Measurements from ENCODE around the gene SLC35B3.
"Not testable (repeated sequence)": the region's sequence is repeated elsewhere in the genome, so short reads cannot be mapped to it uniquely, and the experiment has no call there.

The SLC35B3 gene

GRCh38 chr6:8435093-8435844 lies at the start of gene SLC35B3:
SLC35B3 (minus strand) TSS chr6:8435545.
- peak; percentile 96 for DNase-seq

DNA sequence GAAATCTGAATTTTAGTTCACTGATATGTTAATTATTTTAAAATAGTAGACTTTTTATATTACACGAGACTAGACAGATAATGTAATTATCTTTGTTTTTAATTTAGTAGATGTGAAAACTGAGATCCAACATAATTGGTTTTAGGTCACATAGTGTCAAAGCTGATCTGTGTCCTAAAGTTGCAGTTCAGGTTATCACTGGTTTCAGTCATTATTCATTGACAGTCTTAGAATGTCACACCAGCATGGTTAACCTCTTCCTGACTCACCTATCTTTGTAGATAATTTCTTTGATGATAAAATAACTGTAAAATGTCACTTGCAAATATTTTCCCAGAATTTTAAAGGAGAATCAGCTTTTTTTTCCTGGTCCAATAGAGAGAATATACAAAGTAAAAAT lies 48.3 kb upstream of the SLC35B3 start:
- DNase-seq, result no peak

GRCh38 chr6:8481727-8482126 lies 46.4 kb upstream of the SLC35B3 start:
- DNase-seq, result no peak

DNA sequence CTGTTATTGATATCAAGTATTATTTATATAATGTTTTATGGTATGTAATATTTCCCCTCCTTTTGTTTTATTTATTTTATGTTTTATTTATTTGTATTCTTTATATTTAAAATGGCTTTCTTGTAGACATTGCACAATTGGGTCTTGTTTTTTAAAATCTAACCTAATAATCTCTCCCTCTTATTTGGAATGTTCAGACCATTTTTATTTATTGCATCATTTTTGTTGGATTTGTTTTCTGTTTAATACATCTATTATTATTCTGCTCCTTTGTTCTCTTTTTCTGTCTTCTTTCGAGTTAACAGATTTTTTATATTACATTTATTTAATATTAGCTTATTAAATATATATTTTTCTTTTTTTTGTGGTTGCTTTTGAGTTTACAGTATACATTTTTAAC lies 43.1 kb upstream of the SLC35B3 start:
- DNase-seq, result no peak

- no peak for DNase-seq
Measured at GRCh38 chr6:8476656-8477055, 41.3 kb upstream of the SLC35B3 start.

- no peak for DNase-seq
Measured at GRCh38 chr6:8468552-8469356, 33.4 kb upstream of the SLC35B3 start.

GRCh38 chr6:8462694-8463093 lies 27.3 kb upstream of the SLC35B3 start:
- DNase-seq, result no peak

- no peak for DNase-seq
Measured at GRCh38 chr6:8462169-8462568, 26.8 kb upstream of the SLC35B3 start.

GRCh38 chr6:8446391-8446790 lies 11.0 kb upstream of the SLC35B3 start:
- no peak for DNase-seq

DNA sequence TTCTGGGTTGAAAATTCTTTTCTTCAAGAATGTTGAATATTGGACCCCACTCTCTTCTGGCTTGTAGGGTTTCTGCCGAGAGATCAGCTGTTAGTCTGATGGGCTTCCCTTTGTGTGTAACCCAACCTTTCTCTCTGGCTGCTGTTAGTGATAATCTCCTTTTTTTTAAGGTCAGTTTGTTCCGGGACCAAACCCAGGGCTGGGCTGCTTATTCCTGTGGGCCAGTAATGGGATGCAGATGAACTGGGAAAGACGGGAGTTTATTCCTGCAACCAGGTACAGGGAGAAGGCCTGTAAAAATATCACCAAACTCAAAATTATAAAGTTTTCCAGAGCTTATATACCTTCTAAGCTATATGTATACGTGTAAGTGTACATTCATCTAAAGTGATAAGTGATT lies 10.6 kb upstream of the SLC35B3 start:
- not testable (repeated sequence) for DNase-seq

- DNase-seq, result no peak
Measured at GRCh38 chr6:8442150-8442549, 6.8 kb upstream of the SLC35B3 start.

- DNase-seq, result no peak
Measured at GRCh38 chr6:8441452-8441851, 6.1 kb upstream of the SLC35B3 start.

DNA sequence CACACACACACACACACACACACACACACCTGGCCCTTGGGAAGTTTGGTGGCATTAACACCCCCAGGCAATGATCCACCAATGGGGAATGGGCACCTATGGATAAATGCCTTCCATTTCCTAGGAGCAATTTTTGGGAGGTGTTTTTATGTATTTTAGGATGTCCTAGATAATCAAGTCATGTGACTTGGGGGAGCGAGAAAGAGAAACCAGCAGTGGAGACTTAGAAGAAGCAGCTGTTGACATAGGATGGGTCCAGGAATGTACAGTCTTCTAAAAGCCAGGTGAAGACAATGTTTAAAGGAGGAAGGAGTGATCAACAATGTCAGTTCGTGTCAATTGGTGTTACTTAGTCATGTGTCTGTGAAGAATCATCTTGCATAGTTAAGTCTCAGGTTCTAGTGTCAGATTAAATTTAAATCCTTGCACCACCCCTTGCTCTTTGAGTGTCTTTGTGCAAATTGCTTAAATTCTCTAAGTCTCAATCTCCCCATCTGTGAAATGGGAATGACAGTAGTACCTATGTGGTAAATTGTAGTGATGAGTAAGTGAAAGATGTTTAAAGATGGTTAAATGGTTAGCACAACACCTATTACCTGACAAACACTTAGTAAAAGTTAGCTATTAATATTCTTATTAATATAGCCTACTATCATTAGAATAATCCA lies 4.4 kb upstream of the SLC35B3 start:
- DNase-seq, result no peak

DNA sequence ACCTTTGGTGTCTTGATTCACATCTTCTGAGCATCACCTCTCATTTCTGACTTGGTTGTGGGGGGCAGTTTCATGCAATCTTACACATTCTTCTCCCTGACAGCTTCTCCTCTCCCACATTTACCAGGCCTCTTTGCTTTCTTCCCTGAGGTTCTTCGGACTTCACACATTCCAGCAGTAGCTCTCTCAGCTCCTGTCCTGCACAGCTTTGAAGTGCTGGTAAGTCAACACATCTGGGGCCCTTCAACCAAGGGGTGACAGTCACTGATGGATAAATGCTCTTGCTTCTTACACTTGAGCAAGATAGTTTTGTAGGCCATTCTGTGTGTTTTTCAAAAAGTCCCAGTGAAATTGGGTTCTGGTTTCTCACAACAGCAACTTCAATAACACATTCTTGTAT lies 2.5 kb upstream of the SLC35B3 start:
- DNase-seq, result no peak

DNA sequence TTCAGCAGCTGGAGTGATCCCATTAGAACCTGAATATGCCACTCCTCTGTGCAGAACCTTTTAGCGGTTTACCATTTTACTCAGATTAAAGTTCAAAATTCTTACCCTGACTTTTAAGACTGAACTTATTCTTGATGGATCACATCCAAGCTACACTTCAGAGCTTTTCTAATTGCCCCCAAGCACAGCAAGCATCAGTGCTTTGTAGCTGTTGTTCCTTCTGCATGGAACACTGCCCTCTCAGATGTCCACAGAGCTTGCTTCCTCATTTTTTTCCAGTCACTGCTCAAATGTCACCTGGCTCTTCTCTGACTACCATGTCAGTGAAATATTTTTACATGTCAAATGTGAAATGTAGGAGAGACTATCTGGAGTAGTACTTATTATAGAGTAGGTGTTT lies 1.6 kb upstream of the SLC35B3 start:
- no peak for DNase-seq

- DNase-seq, result no peak
Measured at GRCh38 chr6:8435845-8436168, 462 bp upstream of the SLC35B3 start.

DNA sequence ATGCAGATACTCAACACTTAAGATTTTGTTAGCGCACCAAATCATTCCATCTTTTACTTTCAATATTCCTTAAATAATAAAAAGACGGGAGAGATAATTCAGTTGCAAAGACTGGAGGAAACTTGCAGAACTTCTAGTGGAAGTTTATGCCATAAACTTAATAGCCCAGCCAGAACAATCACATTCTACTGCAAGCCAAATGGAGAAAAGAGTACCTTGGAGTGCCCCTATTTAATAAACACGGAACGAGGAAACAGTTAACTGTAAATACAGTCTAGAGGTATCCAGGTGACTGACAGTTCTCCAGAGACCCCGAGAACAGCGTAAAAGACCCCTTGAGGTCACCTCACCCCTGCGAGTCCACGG lies 635 bp downstream of the SLC35B3 start:
- DNase-seq, result no peak

DNA sequence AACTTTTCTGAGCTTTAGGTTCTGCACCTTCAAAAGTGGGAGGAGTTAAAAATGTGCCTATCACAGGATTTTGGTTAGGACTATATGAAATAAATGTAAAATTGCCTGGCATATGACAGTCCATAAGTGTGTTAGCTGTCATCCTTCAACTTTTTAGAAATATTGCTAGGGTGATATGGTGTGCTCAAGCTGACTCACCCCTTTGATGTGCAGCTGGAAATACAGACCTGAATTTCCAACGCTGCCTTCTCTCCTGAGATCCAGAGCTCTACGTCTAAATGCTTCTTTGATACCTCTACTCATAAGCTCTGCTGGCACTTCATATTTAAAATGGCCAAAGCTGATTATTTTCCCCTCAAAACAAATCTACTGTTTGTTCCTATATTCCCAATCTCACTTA lies 2.7 kb downstream of the SLC35B3 start:
- DNase-seq, result no peak

DNA sequence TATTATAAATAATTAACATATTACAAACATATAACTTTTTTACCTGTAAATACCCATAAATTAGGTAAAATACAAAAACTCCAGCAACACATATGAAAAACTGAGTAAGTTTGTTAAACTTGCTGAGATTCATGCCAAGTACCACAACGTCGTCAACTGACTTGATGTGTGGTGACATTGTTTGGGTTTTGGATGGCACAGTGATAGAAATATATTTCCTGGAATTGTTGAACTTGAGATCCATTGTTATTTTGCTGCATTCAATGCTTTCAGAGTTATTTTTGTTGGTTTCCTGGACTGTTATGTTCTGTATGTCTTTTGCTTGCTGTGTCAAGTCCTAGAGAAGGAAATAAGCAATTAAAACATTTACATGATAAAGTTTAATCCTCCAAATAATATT lies 5.5 kb downstream of the SLC35B3 start:
- no peak for DNase-seq

- not testable (repeated sequence) for DNase-seq
Measured at GRCh38 chr6:8426544-8426943, 8.8 kb downstream of the SLC35B3 start.

GRCh38 chr6:8420031-8420588 lies 15.2 kb downstream of the SLC35B3 start:
- DNase-seq, result no peak

- DNase-seq, result no peak
Measured at GRCh38 chr6:8415913-8416312, 19.4 kb downstream of the SLC35B3 start.

DNA sequence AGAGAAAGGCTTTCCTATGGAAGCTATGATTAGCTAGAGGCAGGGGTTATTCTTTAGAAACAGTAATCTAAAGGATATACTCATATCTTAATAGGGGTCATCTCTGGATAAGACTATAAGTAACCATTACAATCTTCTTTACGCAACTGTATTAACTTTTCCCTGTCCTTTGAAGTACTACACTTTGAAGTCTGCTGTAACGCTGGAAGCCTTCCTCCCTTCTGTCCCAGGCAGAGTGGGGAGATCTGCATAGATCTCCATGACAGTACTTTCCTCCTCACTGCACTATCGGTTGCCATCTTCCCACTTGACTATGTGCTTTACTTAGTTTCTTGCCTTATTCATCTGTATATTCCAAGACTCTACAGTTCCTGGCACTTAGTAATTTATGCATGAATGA lies 20.1 kb downstream of the SLC35B3 start:
- DNase-seq, result no peak

DNA sequence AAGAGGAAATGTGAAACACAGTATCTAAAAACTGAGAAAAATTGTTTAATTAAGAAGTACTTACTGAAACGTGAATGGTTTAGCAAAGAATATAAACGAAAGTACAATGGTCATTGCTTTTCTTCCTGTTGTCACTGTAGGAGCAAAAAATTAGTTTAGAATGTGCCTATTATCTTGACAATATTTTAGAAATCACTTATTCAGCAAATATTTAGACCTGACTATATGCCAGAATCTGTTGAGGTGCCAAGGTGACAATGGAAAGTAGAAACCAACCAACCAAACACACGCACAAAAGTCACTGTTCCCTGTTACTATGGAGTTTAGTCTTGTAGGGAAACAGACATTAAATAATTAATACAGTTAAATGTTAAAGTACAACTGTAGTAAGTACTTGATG lies 20.5 kb downstream of the SLC35B3 start:
- no peak for DNase-seq
